Activated CD8-positive, alpha-beta T cell treated with anti-CD3 and anti-CD28 coated beads, Interleukin-2, amount 10 ng/mL, durations not matched to agents 7 days and 5 days (primary cell): ENCODE results near the gene CEACAM16. TPM values are rescaled to one million over a fixed set of nuclear protein-coding genes. Genes with fewer than 3 reads are reported as not detected.
A peak's percentile ranks its signal among the peaks of the same experiment; 100 is the strongest.

Experiments used
- ATAC-seq: fragments of 150-1000 bp; cut with Tn5 transposase; one replicate; pipeline ENCODE4 v1.10.0; 2021; ENCODE audit warnings: moderate library complexity
- CTCF ChIA-PET: fragments of 350-600 bp; sonication (Branson Sonifier 250); formaldehyde crosslinking; loops from one replicate; lab custom pipeline; 2021; ENCODE audit warnings: antibody characterized with exemption; lab: Charles Lee
- POLR2A ChIA-PET: fragments of 350-600 bp; sonication (Branson Sonifier 250); formaldehyde crosslinking; loops from one replicate; lab custom pipeline; 2021; ENCODE audit warnings: antibody characterized with exemption; lab: Charles Lee
- DNase-seq: peaks from one replicate; pipeline ENCODE4 v3.0.0-alpha.2; 2020
- H3K27ac Mint-ChIP-seq: one replicate; pipeline ENCODE4 v1.8.0; 2021; ENCODE audit warnings: mild to moderate bottlenecking, mixed read lengths
- H3K27me3 Mint-ChIP-seq: one replicate; pipeline ENCODE4 v1.8.0; 2021; ENCODE audit warnings: low read depth, mixed read lengths
- H3K36me3 Mint-ChIP-seq: one replicate; pipeline ENCODE4 v1.8.0; 2021; ENCODE audit warnings: low read depth, mixed read lengths
- H3K4me1 Mint-ChIP-seq: one replicate; pipeline ENCODE4 v1.8.0; 2021; ENCODE audit warnings: low read depth, mixed read lengths
- H3K4me3 Mint-ChIP-seq: one replicate; pipeline ENCODE4 v1.8.0; 2021; ENCODE audit warnings: mild to moderate bottlenecking, mixed read lengths
- H3K9me3 Mint-ChIP-seq: one replicate; pipeline ENCODE4 v1.8.0; 2022; ENCODE audit warnings: mixed read lengths; ENCODE audit not compliant: insufficient read depth
- total RNA-seq, 2 experiments: library from RNA; stranded (reverse); gene quantifications; one replicate each; pipeline ENCODE4 v1.2.3, GENCODE V29; 2021

The CEACAM16 gene
- total RNA-seq, 2 experiments from 2014 or later, result not detected

- Mint-ChIP-seq H3K36me3 (no peaks in the 10 kb centered on the region), H3K9me3 (no peaks in the 10 kb centered on the region), H3K4me1 (peaks cover 35% of the 10 kb centered on the region), H3K4me3 (no peak overlapping the region), H3K27me3 (peaks cover 22% of the 10 kb centered on the region), H3K27ac (no peak overlapping the region)
- ChIA-PET POLR2A (no interaction called here), CTCF (interaction anchor here (0.6 to 12.1 kb wide), 12 partner anchors 9 to 156 kb away, joined by 3 to 149 read pairs (median 4); partner anchors contain the start of genes NECTIN2 and PVR)
- DNase-seq (no peak), ATAC-seq (no peak)
Measured at GRCh38 chr19:44690131-44690440, 8.9 kb upstream of the CEACAM16 start.

- ATAC-seq, result no peak
- peak overlapping the region; percentile 78 for H3K27ac Mint-ChIP-seq
- POLR2A ChIA-PET, result no interaction called here
- H3K4me3 Mint-ChIP-seq, result peak overlapping the region; percentile 61
- CTCF ChIA-PET, result interaction anchor here (1.2 to 12.1 kb wide), 5 partner anchors 26 to 78 kb away, joined by 3 to 149 read pairs (median 4); no protein-coding TSS in a partner anchor
- peaks cover 32% of the 10 kb centered on the region for H3K4me1 Mint-ChIP-seq
- H3K27me3 Mint-ChIP-seq, result peaks cover 22% of the 10 kb centered on the region
- H3K9me3 Mint-ChIP-seq, result no peaks in the 10 kb centered on the region
- H3K36me3 Mint-ChIP-seq, result no peaks in the 10 kb centered on the region
- DNase-seq, result no peak
Measured at GRCh38 chr19:44692379-44692721, 6.6 kb upstream of the CEACAM16 start.

GRCh38 chr19:44694184-44694579 is 4.8 kb upstream of the CEACAM16 start:
- H3K27me3 Mint-ChIP-seq, result peaks cover 30% of the 10 kb centered on the region
- H3K4me1 Mint-ChIP-seq, result peaks cover 29% of the 10 kb centered on the region
- ATAC-seq, result no peak
- H3K36me3 Mint-ChIP-seq, result no peaks in the 10 kb centered on the region
- H3K9me3 Mint-ChIP-seq, result no peaks in the 10 kb centered on the region
- ChIA-PET POLR2A (no interaction called here), CTCF (interaction anchor here (1.1 to 12.1 kb wide), 4 partner anchors 28 to 152 kb away, joined by 3 to 149 read pairs (median 68); partner anchors contain the start of gene NECTIN2)
- no peak overlapping the region for H3K4me3 Mint-ChIP-seq
- peak; percentile 45 for DNase-seq
- no peak overlapping the region for H3K27ac Mint-ChIP-seq

- no peak overlapping the region for H3K4me3 Mint-ChIP-seq
- ChIA-PET CTCF (interaction anchor here (9.4 to 12.1 kb wide), 2 partner anchors 25 to 73 kb away, joined by 133 to 149 read pairs; no protein-coding TSS in a partner anchor), POLR2A (no interaction called here)
- ATAC-seq, result no peak
- DNase-seq, result no peak
- peaks cover 12% of the 10 kb centered on the region for H3K4me1 Mint-ChIP-seq
- H3K27me3 Mint-ChIP-seq, result peaks cover 30% of the 10 kb centered on the region
- H3K9me3 Mint-ChIP-seq, result no peaks in the 10 kb centered on the region
- no peak overlapping the region for H3K27ac Mint-ChIP-seq
- H3K36me3 Mint-ChIP-seq, result no peaks in the 10 kb centered on the region
Measured at GRCh38 chr19:44696939-44697669, 1.8 kb upstream of the CEACAM16 start.

- H3K4me3 Mint-ChIP-seq, result no peak overlapping the region
- no peak overlapping the region for H3K27ac Mint-ChIP-seq
- POLR2A ChIA-PET, result no interaction called here
- H3K27me3 Mint-ChIP-seq, result peaks cover 29% of the 10 kb centered on the region
- ATAC-seq, result no peak
- no peaks in the 10 kb centered on the region for H3K36me3 Mint-ChIP-seq
- CTCF ChIA-PET, result interaction anchor here (12.1 kb wide), 1 partner anchor 25 kb away, joined by 133 read pairs; no protein-coding TSS in a partner anchor
- DNase-seq, result no peak
- peaks cover 7% of the 10 kb centered on the region for H3K4me1 Mint-ChIP-seq
- H3K9me3 Mint-ChIP-seq, result no peaks in the 10 kb centered on the region
Measured at GRCh38 chr19:44697670-44698034, 1.3 kb upstream of the CEACAM16 start.

- ATAC-seq, result no peak
- H3K4me1 Mint-ChIP-seq, result no peaks in the 10 kb centered on the region
- H3K27ac Mint-ChIP-seq, result no peak overlapping the region
- CTCF ChIA-PET, result no interaction called here
- no peak overlapping the region for H3K4me3 Mint-ChIP-seq
- no peaks in the 10 kb centered on the region for H3K9me3 Mint-ChIP-seq
- peaks cover 29% of the 10 kb centered on the region for H3K27me3 Mint-ChIP-seq
- no peaks in the 10 kb centered on the region for H3K36me3 Mint-ChIP-seq
- no peak for DNase-seq
- POLR2A ChIA-PET, result no interaction called here
Measured at GRCh38 chr19:44700547-44700946, 1.6 kb downstream of the CEACAM16 start.

GRCh38 chr19:44701228-44701627 is 2.3 kb downstream of the CEACAM16 start:
- Mint-ChIP-seq H3K9me3 (no peaks in the 10 kb centered on the region), H3K27ac (no peak overlapping the region), H3K36me3 (no peaks in the 10 kb centered on the region), H3K4me1 (no peaks in the 10 kb centered on the region), H3K27me3 (peaks cover 26% of the 10 kb centered on the region), H3K4me3 (no peak overlapping the region)
- POLR2A ChIA-PET, result no interaction called here
- DNase-seq (no peak), ATAC-seq (no peak)
- CTCF ChIA-PET, result interaction anchor here (0.9 kb wide), 1 partner anchor 11 kb away, joined by 4 read pairs; no protein-coding TSS in a partner anchor

- Mint-ChIP-seq H3K27ac (no peak overlapping the region), H3K4me1 (no peaks in the 10 kb centered on the region), H3K9me3 (no peaks in the 10 kb centered on the region), H3K4me3 (no peak overlapping the region), H3K36me3 (no peaks in the 10 kb centered on the region), H3K27me3 (peaks cover 18% of the 10 kb centered on the region)
- ChIA-PET CTCF (interaction anchor here (1.0 kb wide), 1 partner anchor 21 kb away, joined by 5 read pairs; no protein-coding TSS in a partner anchor), POLR2A (no interaction called here)
- ATAC-seq (no peak), DNase-seq (no peak)
Measured at GRCh38 chr19:44702551-44703176, 3.7 kb downstream of the CEACAM16 start.

- ATAC-seq, result no peak
Measured at GRCh38 chr19:44703336-44704078, 4.6 kb downstream of the CEACAM16 start.

GRCh38 chr19:44704982-44705381 is 6.0 kb downstream of the CEACAM16 start:
- no peak overlapping the region for H3K4me3 Mint-ChIP-seq
- CTCF ChIA-PET, result interaction anchor here (3.7 kb wide), 1 partner anchor 19 kb away, joined by 12 read pairs; no protein-coding TSS in a partner anchor
- POLR2A ChIA-PET, result no interaction called here
- H3K27me3 Mint-ChIP-seq, result peaks cover 7% of the 10 kb centered on the region
- DNase-seq, result no peak
- no peak for ATAC-seq
- H3K27ac Mint-ChIP-seq, result no peak overlapping the region
- no peaks in the 10 kb centered on the region for H3K36me3 Mint-ChIP-seq
- H3K9me3 Mint-ChIP-seq, result no peaks in the 10 kb centered on the region
- peaks cover 3% of the 10 kb centered on the region for H3K4me1 Mint-ChIP-seq

More at GRCh38 chr19:44703336-44704078, 4.6 kb downstream of the CEACAM16 start:
- Mint-ChIP-seq H3K27ac (no peak overlapping the region), H3K36me3 (no peaks in the 10 kb centered on the region), H3K9me3 (no peaks in the 10 kb centered on the region), H3K4me3 (no peak overlapping the region), H3K27me3 (peaks cover 11% of the 10 kb centered on the region), H3K4me1 (no peaks in the 10 kb centered on the region)
- DNase-seq, result no peak
- ChIA-PET CTCF (interaction anchor here (1.0 kb wide), 1 partner anchor 20 kb away, joined by 5 read pairs; no protein-coding TSS in a partner anchor), POLR2A (no interaction called here)

- Mint-ChIP-seq H3K27ac (no peak overlapping the region), H3K4me3 (no peak overlapping the region), H3K4me1 (peaks cover 9% of the 10 kb centered on the region), H3K27me3 (peaks cover 7% of the 10 kb centered on the region), H3K36me3 (no peaks in the 10 kb centered on the region), H3K9me3 (no peaks in the 10 kb centered on the region)
- ChIA-PET CTCF (interaction anchor here (0.8 to 3.7 kb wide), 3 partner anchors 16 to 65 kb away, joined by 3 to 12 read pairs (median 3); no protein-coding TSS in a partner anchor), POLR2A (no interaction called here)
- DNase-seq (no peak), ATAC-seq (no peak)
Measured at GRCh38 chr19:44705502-44706010, 6.6 kb downstream of the CEACAM16 start.
